HCT116 (cell line): ENCODE results near the gene OR2L3. TPM values are rescaled to one million over a fixed set of nuclear protein-coding genes. Genes with fewer than 3 reads are reported as not detected.

Experiments used
- ATAC-seq: fragments of 200-7000 bp; cut with Tn5 transposase; 2 replicates; pipeline ENCODE4 v1.9.1; 2020; ENCODE audit warnings: mild to moderate bottlenecking, moderate library complexity
- BruUV-seq: library from RNA; stranded (reverse); fragments of 400-500 nt; replicated peaks from 2 replicates; lab custom pipeline; 2021; lab: Mats Ljungman, UMichigan
- CTCF ChIA-PET: fragments of 300-600 bp; sonication (Branson Sonifier 250); formaldehyde crosslinking; loops from one replicate; lab custom pipeline; 2021; ENCODE audit warnings: antibody characterized with exemption; lab: Charles Lee
- POLR2A ChIA-PET: fragments of 300-600, 350-600 bp; sonication (Branson Sonifier 250); formaldehyde crosslinking; loops from one replicate; lab custom pipeline; 2021; ENCODE audit warnings: antibody characterized with exemption; lab: Charles Lee
- RAD21 ChIA-PET, 2 experiments: fragments of 300-600 bp; sonication (Branson Sonifier 250); formaldehyde crosslinking; loops; one replicate each; lab custom pipeline; 2023; ENCODE audit warnings: low total read pairs in 2 of 2; ENCODE audit not compliant: uncharacterized antibody in 2 of 2, unreplicated experiment in 2 of 2, low non-redundant PET in 1 of 2; lab: Charles Lee
- DNase-seq: peaks from one replicate; pipeline ENCODE4 v3.0.0-alpha.2; 2010; ENCODE audit warnings: low read depth, low spot score
- H2AFZ ChIP-seq: fragments of 200-600 bp; shearing (Covaris generic), sonication (generic); 2 replicates; pipeline ENCODE4 v1.6.1; 2017; ENCODE audit warnings: low read depth, mixed run types, mixed read lengths, antibody characterized with exemption, low read length; ENCODE audit not compliant: poor library complexity, severe bottlenecking
- H3K27ac ChIP-seq: 2 replicates; pipeline ENCODE4 v1.5.1; 2012; ENCODE audit warnings: low read depth, low read length
- H3K27me3 ChIP-seq: fragments of 200-600 bp; sonication (generic); 2 replicates; pipeline ENCODE4 v1.6.1; 2016; ENCODE audit warnings: mixed run types, low read length, mixed read lengths; ENCODE audit not compliant: insufficient read depth
- H3K36me3 ChIP-seq, 2 experiments: fragments of 200-500 bp in 1 of 2; fragments of 200-600 bp in 1 of 2; sonication (Bioruptor generic) in 1 of 2; sonication (generic) in 1 of 2; 2 replicates each; pipeline versions ENCODE4 v1.5.1 to v1.6.1; 2014 to 2016; ENCODE audit warnings: low read length in 2 of 2, inconsistent platforms in 1 of 2, mixed read lengths in 1 of 2, mixed run types in 1 of 2; ENCODE audit not compliant: insufficient read depth in 2 of 2, control insufficient read depth in 1 of 2
- H3K4me1 ChIP-seq, 2 experiments: fragments of 200-600 bp in 1 of 2; sonication (generic) in 1 of 2; 2 replicates each; pipeline versions ENCODE4 v1.5.1 to v1.6.1; 2012 to 2017; ENCODE audit warnings: low read length in 2 of 2, inconsistent platforms in 1 of 2, mild to moderate bottlenecking in 1 of 2, mixed read lengths in 1 of 2, mixed run types in 1 of 2, moderate library complexity in 1 of 2; ENCODE audit not compliant: insufficient read depth in 2 of 2, control insufficient read depth in 1 of 2
- H3K4me2 ChIP-seq: fragments of 200-600 bp; sonication (generic); 2 replicates; pipeline ENCODE4 v1.6.1; 2017; ENCODE audit warnings: mixed run types, low read length, mixed read lengths
- H3K4me3 ChIP-seq, 2 experiments: fragments of 200-600 bp in 1 of 2; sonication (generic) in 1 of 2; replicated peaks in 1 of 2; 2 replicates each; pipeline ENCODE4 v1.5.1; 2011 to 2016; ENCODE audit warnings: low read length in 2 of 2, control low read depth in 1 of 2, low read depth in 1 of 2, mild to moderate bottlenecking in 1 of 2, mixed read lengths in 1 of 2, mixed run types in 1 of 2
- H3K79me2 ChIP-seq: fragments of 200-600 bp; sonication (generic); 2 replicates; pipeline ENCODE4 v1.6.1; 2017; ENCODE audit warnings: mild to moderate bottlenecking, mixed run types, low read length, moderate library complexity, mixed read lengths; ENCODE audit not compliant: insufficient read depth
- H3K9ac ChIP-seq: fragments of 200-600 bp; sonication (generic); 2 replicates; pipeline ENCODE4 v1.6.1; 2016; ENCODE audit warnings: low read length, mixed read lengths
- H3K9me2 ChIP-seq: fragments of 200-600 bp; sonication (generic), shearing (Covaris generic); 2 replicates; pipeline ENCODE4 v1.6.1; 2017; ENCODE audit warnings: mixed run types, mild to moderate bottlenecking, moderate library complexity; ENCODE audit not compliant: insufficient read depth
- H3K9me3 ChIP-seq, 2 experiments: fragments of 200-500 bp in 1 of 2; fragments of 200-600 bp in 1 of 2; sonication (Bioruptor generic) in 1 of 2; sonication (generic) in 1 of 2; 2 replicates each; pipeline ENCODE4 v1.6.1; 2014 to 2017; ENCODE audit warnings: low read length in 2 of 2, mixed read lengths in 2 of 2, inconsistent platforms in 1 of 2, low read depth in 1 of 2, mild to moderate bottlenecking in 1 of 2, mixed run types in 1 of 2, moderate library complexity in 1 of 2; ENCODE audit not compliant: control insufficient read depth in 1 of 2, insufficient read depth in 1 of 2
- H4K20me1 ChIP-seq: fragments of 200-600 bp; sonication (generic), shearing (Covaris generic); 2 replicates; pipeline ENCODE4 v1.6.1; 2017; ENCODE audit warnings: mixed run types, mild to moderate bottlenecking, moderate library complexity; ENCODE audit not compliant: insufficient read depth
- ATF3 ChIP-seq: IDR thresholded peaks from 2 replicates; pipeline ENCODE4 v1.6.1; 2012
- CEBPB ChIP-seq: IDR thresholded peaks from 2 replicates; pipeline ENCODE4 v1.6.1; 2012; ENCODE audit warnings: low read depth
- EZH2phosphoT487 ChIP-seq: fragments of 200-600 bp; IDR thresholded peaks from 2 replicates; pipeline ENCODE4 v1.6.1; 2018; ENCODE audit warnings: antibody characterized with exemption, borderline replicate concordance
- FOSL1 ChIP-seq: IDR thresholded peaks from 2 replicates; pipeline ENCODE4 v1.6.1; 2012; ENCODE audit warnings: low read depth
- JUND ChIP-seq: IDR thresholded peaks from 2 replicates; pipeline ENCODE4 v1.6.1; 2012
- MAX ChIP-seq: IDR thresholded peaks from 2 replicates; pipeline ENCODE4 v1.6.1; 2012
- POLR2A ChIP-seq: IDR thresholded peaks from 2 replicates; pipeline ENCODE4 v1.7.0; 2011; ENCODE audit warnings: borderline replicate concordance; ENCODE audit not compliant: insufficient read depth, insufficient read length; ENCODE audit errors: extremely low read depth
- POLR2AphosphoS5 ChIP-seq: IDR thresholded peaks from 2 replicates; pipeline ENCODE4 v1.6.1; 2011; ENCODE audit warnings: mild to moderate bottlenecking, low read depth, low read length, moderate library complexity
- SP1 ChIP-seq: IDR thresholded peaks from 2 replicates; pipeline ENCODE4 v1.6.1; 2012; ENCODE audit warnings: low read depth
- TCF7L2 ChIP-seq: IDR thresholded peaks from 2 replicates; pipeline ENCODE4 v1.7.0; 2011; ENCODE audit warnings: borderline replicate concordance, inconsistent platforms; ENCODE audit not compliant: insufficient read depth, insufficient read length; ENCODE audit errors: extremely low read depth
- YY1 ChIP-seq: IDR thresholded peaks from 2 replicates; pipeline ENCODE4 v1.6.1; 2011; ENCODE audit warnings: low read length, low read depth, moderate library complexity, mild to moderate bottlenecking; ENCODE audit not compliant: insufficient replicate concordance; ENCODE audit errors: extremely low read depth
- ZBTB33 ChIP-seq: IDR thresholded peaks from 2 replicates; pipeline ENCODE4 v1.6.1; 2011; ENCODE audit warnings: mild to moderate bottlenecking, low read length, moderate library complexity; ENCODE audit not compliant: insufficient replicate concordance; ENCODE audit errors: extremely low read depth
- ZFX ChIP-seq: fragments of 450-650 bp; IDR thresholded peaks from 2 replicates; pipeline ENCODE4 v1.6.1; 2017
- intact Hi-C: fragments of 100-400 bp; cut with micrococcal nuclease; formaldehyde crosslinking; loops from 2 replicates; pipeline ENCODE4 v1.10.0; 2022
- total RNA-seq: library from RNA; stranded (reverse); gene quantifications from one replicate; pipeline ENCODE4 v1.2.1, GENCODE V29; 2021; ENCODE audit not compliant: unreplicated experiment
- TF ChIP-seq, protein P1 (sequence below): IDR thresholded peaks from 2 replicates; pipeline ENCODE4 v1.6.1; 2012; ENCODE audit warnings: low read depth

Gene OR2L3
- total RNA-seq, 1 experiment from 2014 or later = not detected

DNA sequence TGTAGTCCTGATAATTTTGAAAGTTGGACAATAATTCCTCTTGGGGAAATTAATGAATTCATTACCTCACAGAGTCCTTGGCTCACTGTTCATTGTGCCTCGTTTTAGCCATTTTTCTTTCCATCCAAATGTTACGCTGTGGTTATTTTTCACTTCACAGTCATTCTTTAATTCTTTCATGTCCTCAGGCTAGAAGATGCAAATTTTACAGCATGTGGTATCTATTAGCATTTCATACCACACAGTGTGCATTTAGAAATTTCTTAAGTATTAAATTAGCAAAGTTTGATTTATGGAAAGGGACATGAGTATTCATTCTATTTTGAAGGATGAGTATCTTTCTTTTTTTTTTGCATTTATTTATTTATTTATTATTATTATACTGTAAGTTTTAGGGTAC, 18.4 kb downstream of the OR2L3 start:
- no TSS peak for BruUV-seq
- Histone ChIP-seq H3K27me3 (no peaks in the 10 kb centered on the region), H3K4me1 (no peaks in the 10 kb centered on the region), H3K9me2 (no peaks in the 10 kb centered on the region), H3K9ac (no peak overlapping the region), H3K4me3 (no peak overlapping the region), H3K36me3 (no peaks in the 10 kb centered on the region), H3K79me2 (no peaks in the 10 kb centered on the region)
- DNase-seq = no peak
- CTCF ChIA-PET = no interaction called here
- TF ChIP-seq POLR2A = no peak
- no peak for TF ChIP-seq SP1
- TF ChIP-seq TCF7L2 = no peak
- no peak for TF ChIP-seq ZFX
- TF ChIP-seq POLR2AphosphoS5 = no peak
- TF ChIP-seq YY1 = no peak
- TF ChIP-seq JUND = no peak
- TF ChIP-seq, all 23 proteins: peak for 0
- ATAC-seq = no peak
- POLR2A ChIA-PET = no interaction called here
- intact Hi-C loops = no loop called here
- no peak overlapping the region for H2AFZ ChIP-seq
- H4K20me1 ChIP-seq = no peaks in the 10 kb centered on the region
- H3K4me2 ChIP-seq = no peak overlapping the region
- no peak overlapping the region for H3K27ac ChIP-seq
- H3K9me3 ChIP-seq = peaks cover 5 to 7% of the 10 kb centered on the region in 2 experiments; a peak in 3 of 4 replicates
- RAD21 ChIA-PET = no interaction called here

- no peak for DNase-seq
- H3K4me2 ChIP-seq = no peak overlapping the region
- no peak overlapping the region for H2AFZ ChIP-seq
- no peaks in the 10 kb centered on the region for H3K4me1 ChIP-seq
- intact Hi-C loops = no loop called here
- no peaks in the 10 kb centered on the region for H3K27me3 ChIP-seq
- H3K9me2 ChIP-seq = no peaks in the 10 kb centered on the region
- H3K9me3 ChIP-seq = peaks cover 5 to 7% of the 10 kb centered on the region in 2 experiments; a peak in 3 of 4 replicates
- ChIA-PET POLR2A (no interaction called here), CTCF (no interaction called here), RAD21 (no interaction called here)
- H3K36me3 ChIP-seq = no peaks in the 10 kb centered on the region
- H3K9ac ChIP-seq = no peak overlapping the region
- no peak for ATAC-seq
- no TSS peak for BruUV-seq
- no peaks in the 10 kb centered on the region for H4K20me1 ChIP-seq
- TF ChIP-seq CEBPB (no peak), POLR2A (no peak), SP1 (no peak), POLR2AphosphoS5 (no peak), FOSL1 (no peak), EZH2phosphoT487 (no peak), TCF7L2 (no peak), MAX (no peak), ATF3 (no peak), ZBTB33 (no peak)
- TF ChIP-seq, protein P1, sequence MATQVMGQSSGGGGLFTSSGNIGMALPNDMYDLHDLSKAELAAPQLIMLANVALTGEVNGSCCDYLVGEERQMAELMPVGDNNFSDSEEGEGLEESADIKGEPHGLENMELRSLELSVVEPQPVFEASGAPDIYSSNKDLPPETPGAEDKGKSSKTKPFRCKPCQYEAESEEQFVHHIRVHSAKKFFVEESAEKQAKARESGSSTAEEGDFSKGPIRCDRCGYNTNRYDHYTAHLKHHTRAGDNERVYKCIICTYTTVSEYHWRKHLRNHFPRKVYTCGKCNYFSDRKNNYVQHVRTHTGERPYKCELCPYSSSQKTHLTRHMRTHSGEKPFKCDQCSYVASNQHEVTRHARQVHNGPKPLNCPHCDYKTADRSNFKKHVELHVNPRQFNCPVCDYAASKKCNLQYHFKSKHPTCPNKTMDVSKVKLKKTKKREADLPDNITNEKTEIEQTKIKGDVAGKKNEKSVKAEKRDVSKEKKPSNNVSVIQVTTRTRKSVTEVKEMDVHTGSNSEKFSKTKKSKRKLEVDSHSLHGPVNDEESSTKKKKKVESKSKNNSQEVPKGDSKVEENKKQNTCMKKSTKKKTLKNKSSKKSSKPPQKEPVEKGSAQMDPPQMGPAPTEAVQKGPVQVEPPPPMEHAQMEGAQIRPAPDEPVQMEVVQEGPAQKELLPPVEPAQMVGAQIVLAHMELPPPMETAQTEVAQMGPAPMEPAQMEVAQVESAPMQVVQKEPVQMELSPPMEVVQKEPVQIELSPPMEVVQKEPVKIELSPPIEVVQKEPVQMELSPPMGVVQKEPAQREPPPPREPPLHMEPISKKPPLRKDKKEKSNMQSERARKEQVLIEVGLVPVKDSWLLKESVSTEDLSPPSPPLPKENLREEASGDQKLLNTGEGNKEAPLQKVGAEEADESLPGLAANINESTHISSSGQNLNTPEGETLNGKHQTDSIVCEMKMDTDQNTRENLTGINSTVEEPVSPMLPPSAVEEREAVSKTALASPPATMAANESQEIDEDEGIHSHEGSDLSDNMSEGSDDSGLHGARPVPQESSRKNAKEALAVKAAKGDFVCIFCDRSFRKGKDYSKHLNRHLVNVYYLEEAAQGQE = no peak
- H3K27ac ChIP-seq = no peak overlapping the region
- H3K4me3 ChIP-seq = no peak overlapping the region
- H3K79me2 ChIP-seq = no peaks in the 10 kb centered on the region
Measured at GRCh38 chr1:248065604-248066003, 19.0 kb downstream of the OR2L3 start.
